ENCODE results near the gene UMOD.

- TF ChIP-seq CTCF (IDR thresholded peaks at IDR 0.05; ENCODE audit: poor library complexity), result no peak
- TF ChIP-seq EZH2phosphoT487 (IDR thresholded peaks at IDR 0.05; ENCODE audit: low read depth, severe bottlenecking, unreplicated experiment), result no peak
Observed at GRCh38 chr16:20391045-20391444, 38.5 kb upstream of the UMOD start.

All from hepatocyte (in vitro differentiated cells).